Occipital lobe (tissue), 2 donors: Measurements from ENCODE around the gene KHSRP. TPM values are rescaled to one million over a fixed set of nuclear protein-coding genes. Genes with fewer than 3 reads are reported as not detected.

ENCODE experiments used
- small RNA-seq: library from RNA; depleted of rRNA; stranded (forward); fragments of <200 nt; gene quantifications from one replicate; pipeline ENCODE3, GENCODE V24; 2014
- total RNA-seq: library from RNA; depleted of rRNA; stranded (reverse); fragments of >200 nt; gene quantifications from one replicate; pipeline ENCODE4 v1.2.3, GENCODE V29; 2014

The KHSRP gene
- total RNA-seq, 1 donor from 2014 or later: 73.6 TPM

Small RNAs within 50 kb of the gene (small RNA-seq; reads per million reads assigned to genes)
- gene MIR6790: not detected
- not detected for gene MIR6885

Other genes starting within 250 kb of the KHSRP start
- gene MLLT1, start 144.8 kb downstream of the KHSRP start, total RNA-seq: 8.6 TPM
- not detected for gene ACER1, start 91.2 kb downstream of the KHSRP start, total RNA-seq
- gene CLPP, start 63.3 kb downstream of the KHSRP start, total RNA-seq: 28.2 TPM
- 21.2 TPM for gene ALKBH7, start 52.0 kb downstream of the KHSRP start, total RNA-seq
- 3.6 TPM for gene PSPN, start 48.9 kb downstream of the KHSRP start, total RNA-seq
- 36.0 TPM for gene GTF2F1, start 31.6 kb downstream of the KHSRP start, total RNA-seq
- gene SLC25A41, start 9.0 kb upstream of the KHSRP start, total RNA-seq: 1.6 TPM
- 42.6 TPM for gene SLC25A23, start 35.0 kb upstream of the KHSRP start, total RNA-seq
- gene CRB3, start 39.5 kb upstream of the KHSRP start, total RNA-seq: not detected
- not detected for gene DENND1C, start 57.0 kb upstream of the KHSRP start, total RNA-seq
- 135 TPM for gene TUBB4A, start 77.5 kb upstream of the KHSRP start, total RNA-seq
- 2.2 TPM for gene TNFSF9, start 106.2 kb upstream of the KHSRP start, total RNA-seq
- gene CD70, start 166.3 kb upstream of the KHSRP start, total RNA-seq: not detected
- not detected for gene TNFSF14, start 245.3 kb upstream of the KHSRP start, total RNA-seq